ENCODE measurements around the gene RBPMS2.
A peak's percentile ranks its signal among the peaks of the same experiment; 100 is the strongest.

Gene RBPMS2

GRCh38 chr15:64782751-64783150 is 7.4 kb upstream of the RBPMS2 start:
- no peak for DNase-seq

GRCh38 chr15:64781299-64781698 is 5.9 kb upstream of the RBPMS2 start:
- DNase-seq: no peak

GRCh38 chr15:64780600-64781156 is 5.3 kb upstream of the RBPMS2 start:
- no peak for DNase-seq

- no peak for DNase-seq
Measured at GRCh38 chr15:64779630-64780029, 4.2 kb upstream of the RBPMS2 start.

- no peak for DNase-seq
Measured at GRCh38 chr15:64779024-64779423, 3.6 kb upstream of the RBPMS2 start.

GRCh38 chr15:64776402-64776786 is 1.0 kb upstream of the RBPMS2 start:
- DNase-seq: no peak

GRCh38 chr15:64774629-64775493 is 528 bp downstream of the RBPMS2 start:
- no peak for DNase-seq

- DNase-seq: no peak
Measured at GRCh38 chr15:64774037-64774628, 1.3 kb downstream of the RBPMS2 start.

GRCh38 chr15:64773606-64774005 is 1.8 kb downstream of the RBPMS2 start:
- DNase-seq: no peak

- DNase-seq: no peak
Measured at GRCh38 chr15:64772964-64773363, 2.4 kb downstream of the RBPMS2 start.

GRCh38 chr15:64772488-64772887 is 2.9 kb downstream of the RBPMS2 start:
- DNase-seq: no peak

GRCh38 chr15:64770626-64771025 is 4.8 kb downstream of the RBPMS2 start:
- no peak for DNase-seq

- DNase-seq: peak; percentile 43
Measured at GRCh38 chr15:64767203-64767602, 8.2 kb downstream of the RBPMS2 start.

- DNase-seq: no peak
Measured at GRCh38 chr15:64766058-64766457, 9.3 kb downstream of the RBPMS2 start.

- peak; percentile 45 for DNase-seq
Measured at GRCh38 chr15:64763874-64764273, 11.5 kb downstream of the RBPMS2 start.

GRCh38 chr15:64763462-64763861 is 11.9 kb downstream of the RBPMS2 start:
- DNase-seq: no peak

- DNase-seq: no peak
Measured at GRCh38 chr15:64763021-64763420, 12.4 kb downstream of the RBPMS2 start.

- DNase-seq: no peak
Measured at GRCh38 chr15:64762546-64762945, 12.8 kb downstream of the RBPMS2 start.

- no peak for DNase-seq
Measured at GRCh38 chr15:64761156-64761555, 14.2 kb downstream of the RBPMS2 start.

- no peak for DNase-seq
Measured at GRCh38 chr15:64760056-64760455, 15.3 kb downstream of the RBPMS2 start.

GRCh38 chr15:64755427-64755940 is 19.9 kb downstream of the RBPMS2 start:
- DNase-seq: no peak

- DNase-seq: no peak
Measured at GRCh38 chr15:64754663-64755426, 20.5 kb downstream of the RBPMS2 start.

- no peak for DNase-seq
Measured at GRCh38 chr15:64753480-64754185, 21.8 kb downstream of the RBPMS2 start.
